Panc1 (cell line): ENCODE data around the gene RPL22L1.

Source experiments
- CTCF ChIP-seq: fragments of 450-650 bp; IDR thresholded peaks from 2 replicates; pipeline ENCODE4 v1.5.1; 2017; ENCODE audit warnings: mild to moderate bottlenecking
- POLR2AphosphoS5 ChIP-seq: IDR thresholded peaks from 2 replicates; pipeline ENCODE4 v1.6.1; 2012; ENCODE audit warnings: mild to moderate bottlenecking, low read depth, low read length, moderate library complexity

- TF ChIP-seq CTCF (no peak), POLR2AphosphoS5 (no peak)
These were observed 54.1 kb downstream of the RPL22L1 start for GRCh38 chr3:170815936-170816335.
